Astrocyte (in vitro differentiated cells and primary cell): ENCODE data around the gene ZNF805. TPM values are rescaled to one million over a fixed set of nuclear protein-coding genes. Genes with fewer than 3 reads are reported as not detected.

Experiments
- DNase-seq: peaks from one replicate; pipeline ENCODE4 v3.0.0-alpha.2; 2010; ENCODE audit warnings: low read depth
- FAIRE-seq: peaks from 2 replicates; lab custom pipeline; 2011; peaks lifted over from hg19 to GRCh38; lab: Jason Lieb, UNC
- H2AFZ ChIP-seq: 2 replicates; pipeline ENCODE4 v1.6.0; 2012; ENCODE audit warnings: low read depth, low read length, inconsistent platforms
- H3K27ac ChIP-seq: 2 replicates; pipeline ENCODE4 v1.5.1; 2011; ENCODE audit warnings: low read depth, low read length, inconsistent platforms
- H3K27me3 ChIP-seq: 2 replicates; pipeline ENCODE4 v1.6.0; 2011; ENCODE audit warnings: low read length, inconsistent platforms; ENCODE audit not compliant: insufficient read depth
- H3K36me3 ChIP-seq: 2 replicates; pipeline ENCODE4 v1.5.1; 2011; ENCODE audit warnings: low read length, inconsistent platforms; ENCODE audit not compliant: insufficient read depth
- H3K4me1 ChIP-seq: 2 replicates; pipeline ENCODE4 v1.5.1; 2011; ENCODE audit warnings: low read length, inconsistent platforms; ENCODE audit not compliant: insufficient read depth
- H3K4me2 ChIP-seq: 2 replicates; pipeline ENCODE4 v1.6.0; 2012; ENCODE audit warnings: low read length, inconsistent platforms
- H3K4me3 ChIP-seq: 2 replicates; pipeline ENCODE4 v1.5.1; 2011; ENCODE audit warnings: low read depth, mild to moderate bottlenecking, low read length, inconsistent platforms; ENCODE audit not compliant: insufficient read depth
- H3K79me2 ChIP-seq: 2 replicates; pipeline ENCODE4 v1.6.0; 2012; ENCODE audit warnings: mild to moderate bottlenecking, low read length, inconsistent platforms; ENCODE audit not compliant: insufficient read depth
- H3K9ac ChIP-seq: 2 replicates; pipeline ENCODE4 v1.6.0; 2012; ENCODE audit warnings: mild to moderate bottlenecking, low read length, inconsistent platforms
- H3K9me3 ChIP-seq: 2 replicates; pipeline ENCODE4 v1.5.1; 2012; ENCODE audit warnings: low read depth, mild to moderate bottlenecking, low read length, inconsistent platforms; ENCODE audit not compliant: insufficient read depth
- H4K20me1 ChIP-seq: 2 replicates; pipeline ENCODE4 v1.6.0; 2012; ENCODE audit warnings: low read length, inconsistent platforms; ENCODE audit not compliant: insufficient read depth
- H3K27ac Mint-ChIP-seq: one replicate; pipeline ENCODE4 v1.8.0; 2021; ENCODE audit warnings: mild to moderate bottlenecking, mixed read lengths; ENCODE audit not compliant: unreplicated experiment
- H3K27me3 Mint-ChIP-seq: one replicate; pipeline ENCODE4 v1.8.0; 2021; ENCODE audit warnings: low read depth, mixed read lengths; ENCODE audit not compliant: unreplicated experiment
- H3K36me3 Mint-ChIP-seq: one replicate; pipeline ENCODE4 v1.8.0; 2021; ENCODE audit warnings: low read depth, mixed read lengths; ENCODE audit not compliant: unreplicated experiment
- H3K4me1 Mint-ChIP-seq: one replicate; pipeline ENCODE4 v1.8.0; 2021; ENCODE audit warnings: low read depth, mixed read lengths; ENCODE audit not compliant: unreplicated experiment
- H3K4me3 Mint-ChIP-seq: one replicate; pipeline ENCODE4 v1.8.0; 2021; ENCODE audit warnings: mild to moderate bottlenecking, moderate library complexity, mixed read lengths; ENCODE audit not compliant: unreplicated experiment
- H3K9me3 Mint-ChIP-seq: one replicate; pipeline ENCODE4 v1.8.0; 2021; ENCODE audit warnings: mild to moderate bottlenecking, mixed read lengths; ENCODE audit not compliant: unreplicated experiment
- CTCF ChIP-seq: IDR thresholded peaks from 2 replicates; pipeline ENCODE4 v1.5.1; 2011; ENCODE audit warnings: low read depth, mild to moderate bottlenecking, inconsistent platforms, low read length, moderate library complexity; ENCODE audit not compliant: insufficient read depth
- EZH2 ChIP-seq: IDR thresholded peaks from 2 replicates; pipeline ENCODE4 v1.6.1; 2012; ENCODE audit warnings: mild to moderate bottlenecking, low read length, inconsistent platforms; ENCODE audit not compliant: insufficient read depth
- total RNA-seq: library from RNA; stranded (reverse); gene quantifications from 2 replicates; pipeline ENCODE4 v1.2.1, GENCODE V29; 2021

Gene ZNF805
- total RNA-seq, 1 donor from 2014 or later: 21.7 TPM

- peak overlapping the region; percentile 81 for H3K27ac ChIP-seq
Measured at GRCh38 chr19:57241176-57241575, 744 bp downstream of the ZNF805 start.

GRCh38 chr19:57242821-57243220 lies 2.4 kb downstream of the ZNF805 start:
- DNase-seq: no peak
- Histone ChIP-seq H4K20me1 (peaks cover 21% of the 10 kb centered on the region), H3K9ac (no peak overlapping the region), H3K27ac (no peak overlapping the region), H3K4me1 (peaks cover 16% of the 10 kb centered on the region), H3K27me3 (no peaks in the 10 kb centered on the region), H3K36me3 (peaks cover 12% of the 10 kb centered on the region), H3K4me3 (no peak overlapping the region), H3K4me2 (no peak overlapping the region), H3K79me2 (peaks cover 63% of the 10 kb centered on the region), H3K9me3 (no peaks in the 10 kb centered on the region), H2AFZ (no peak overlapping the region)
- peaks cover 5% of the 10 kb centered on the region for H3K9me3 Mint-ChIP-seq
- H3K36me3 Mint-ChIP-seq: peaks cover 19% of the 10 kb centered on the region
- peak overlapping the region; percentile 12 for H3K27ac Mint-ChIP-seq
- H3K27me3 Mint-ChIP-seq: no peaks in the 10 kb centered on the region
- TF ChIP-seq CTCF (no peak), EZH2 (no peak)
- peak overlapping the region; percentile 72 for H3K4me3 Mint-ChIP-seq
- no peak for FAIRE-seq
- H3K4me1 Mint-ChIP-seq: peaks cover 17% of the 10 kb centered on the region

More at GRCh38 chr19:57241176-57241575, 744 bp downstream of the ZNF805 start:
- Histone ChIP-seq H2AFZ (peak overlapping the region; percentile 100), H3K36me3 (peaks cover 9% of the 10 kb centered on the region), H3K4me1 (peaks cover 16% of the 10 kb centered on the region), H3K4me3 (peak overlapping the region; percentile 94), H4K20me1 (peaks cover 21% of the 10 kb centered on the region), H3K79me2 (peaks cover 52% of the 10 kb centered on the region), H3K4me2 (peak overlapping the region; percentile 89), H3K9me3 (no peaks in the 10 kb centered on the region), H3K9ac (peak overlapping the region; percentile 92), H3K27me3 (no peaks in the 10 kb centered on the region)
- Mint-ChIP-seq H3K27me3 (no peaks in the 10 kb centered on the region), H3K4me3 (peak overlapping the region; percentile 98), H3K9me3 (peaks cover 5% of the 10 kb centered on the region), H3K4me1 (peaks cover 17% of the 10 kb centered on the region), H3K27ac (peak overlapping the region; percentile 88), H3K36me3 (peaks cover 11% of the 10 kb centered on the region)
- DNase-seq (peak; percentile 36), FAIRE-seq (no peak)
- no peak for TF ChIP-seq EZH2
- TF ChIP-seq CTCF: no peak

GRCh38 chr19:57244513-57244912 lies 4.1 kb downstream of the ZNF805 start:
- no peaks in the 10 kb centered on the region for H3K9me3 ChIP-seq
- peaks cover 19% of the 10 kb centered on the region for H3K36me3 Mint-ChIP-seq
- H3K9me3 Mint-ChIP-seq: peaks cover 5% of the 10 kb centered on the region
- H4K20me1 ChIP-seq: peaks cover 24% of the 10 kb centered on the region
- H3K27me3 Mint-ChIP-seq: no peaks in the 10 kb centered on the region
- H3K4me1 Mint-ChIP-seq: peaks cover 17% of the 10 kb centered on the region
- no peak overlapping the region for H3K27ac Mint-ChIP-seq
- H3K79me2 ChIP-seq: peaks cover 72% of the 10 kb centered on the region
- no peak overlapping the region for H2AFZ ChIP-seq
- FAIRE-seq: no peak
- no peak overlapping the region for H3K9ac ChIP-seq
- H3K4me2 ChIP-seq: no peak overlapping the region
- DNase-seq: no peak
- H3K27me3 ChIP-seq: no peaks in the 10 kb centered on the region
- no peak overlapping the region for H3K4me3 ChIP-seq
- TF ChIP-seq CTCF (no peak), EZH2 (no peak)
- peaks cover 24% of the 10 kb centered on the region for H3K36me3 ChIP-seq
- H3K4me1 ChIP-seq: peaks cover 16% of the 10 kb centered on the region
- no peak overlapping the region for H3K4me3 Mint-ChIP-seq
- H3K27ac ChIP-seq: no peak overlapping the region
